GM12878 (cell line): Measurements from ENCODE around the gene ARL5C. TPM values are rescaled to one million over a fixed set of nuclear protein-coding genes. Genes with fewer than 3 reads are reported as not detected.

Source experiments
- ATAC-seq: fragments of 200-7000 bp; cut with Tn5 transposase; 3 replicates; pipeline ENCODE4 v1.9.1; 2020; ENCODE audit warnings: mild to moderate bottlenecking, moderate library complexity
- BruUV-seq: library from RNA; stranded (reverse); fragments of 400-500 nt; replicated peaks from 2 replicates; lab custom pipeline; 2021; lab: Mats Ljungman, UMichigan
- CTCF ChIA-PET: fragments of 300-600 bp; sonication (Branson Sonifier 250); formaldehyde crosslinking; extraction: SDS; loops from one replicate; lab custom pipeline; 2021; ENCODE audit warnings: inconsistent platforms; lab: Yijun Ruan, JAX
- POLR2A ChIA-PET: fragments of 350-600 bp; formaldehyde crosslinking; extraction: SDS; loops from one replicate; lab custom pipeline; 2021; ENCODE audit warnings: inconsistent platforms; lab: Charles Lee
- RAD21 ChIA-PET: fragments of 300-600 bp; sonication (Branson Sonifier 250); formaldehyde crosslinking; loops from one replicate; lab custom pipeline; 2023; ENCODE audit warnings: antibody characterized with exemption; ENCODE audit not compliant: unreplicated experiment; lab: Charles Lee
- SMC1A ChIA-PET: fragments of 300-600 bp; sonication (Branson Sonifier 250); formaldehyde crosslinking; loops from one replicate; lab custom pipeline; 2023; ENCODE audit not compliant: unreplicated experiment, uncharacterized antibody; lab: Charles Lee
- DNase-seq: peaks from one replicate; pipeline ENCODE4 v3.0.0-alpha.2; 2011; ENCODE audit warnings: low read depth, low spot score
- FAIRE-seq: peaks from 3 replicates; lab custom pipeline; 2011; peaks lifted over from hg19 to GRCh38; lab: Jason Lieb, UNC
- H2AFZ ChIP-seq: 2 replicates; pipeline ENCODE4 v1.6.0; 2011; ENCODE audit warnings: low read depth, low read length, control low read depth; ENCODE audit not compliant: control insufficient read depth
- H3K27ac ChIP-seq: 2 replicates; pipeline ENCODE4 v1.5.1; 2011; ENCODE audit warnings: control low read depth; ENCODE audit not compliant: control insufficient read depth, insufficient read depth
- H3K27me3 ChIP-seq, 2 experiments: replicated peaks in 1 of 2; 2 replicates each; pipeline versions ENCODE4 v1.6.0 to v1.6.1; 2011; ENCODE audit warnings: low read length in 1 of 2; ENCODE audit not compliant: control insufficient read depth in 2 of 2, insufficient read depth in 2 of 2
- H3K36me3 ChIP-seq, 2 experiments: 2 replicates each; pipeline ENCODE4 v1.5.1; 2011; ENCODE audit warnings: low read length in 1 of 2; ENCODE audit not compliant: control insufficient read depth in 2 of 2, insufficient read depth in 2 of 2
- H3K4me1 ChIP-seq: 2 replicates; pipeline ENCODE4 v1.6.1; 2011; ENCODE audit warnings: mild to moderate bottlenecking, low read length, moderate library complexity, mixed read lengths; ENCODE audit not compliant: control insufficient read depth, insufficient read depth
- H3K4me2 ChIP-seq: 2 replicates; pipeline ENCODE4 v1.6.0; 2011; ENCODE audit warnings: control low read depth; ENCODE audit not compliant: control insufficient read depth, insufficient read depth
- H3K4me3 ChIP-seq: fragments of 200-600 bp; sonication (generic); 2 replicates; pipeline ENCODE4 v1.5.1; 2016
- H3K79me2 ChIP-seq: 2 replicates; pipeline ENCODE4 v1.6.0; 2011; ENCODE audit warnings: low read length; ENCODE audit not compliant: control insufficient read depth, insufficient read depth
- H3K9ac ChIP-seq: 2 replicates; pipeline ENCODE4 v1.8.0; 2011; ENCODE audit warnings: low read length, control low read depth, mixed read lengths; ENCODE audit not compliant: control insufficient read depth, insufficient read depth
- H3K9me3 ChIP-seq: replicated peaks from 3 replicates; pipeline ENCODE4 v1.5.1; 2011; ENCODE audit warnings: mild to moderate bottlenecking, low read length; ENCODE audit not compliant: control insufficient read depth, insufficient read depth
- H4K20me1 ChIP-seq: 2 replicates; pipeline ENCODE4 v1.6.0; 2011; ENCODE audit not compliant: control insufficient read depth, insufficient read depth
- WGBS: methylation state at CpG from one replicate; pipeline ENCODE4 v1.1.6; 2016; ENCODE audit warnings: low lambda C conversion rate; ENCODE audit not compliant: insufficient replicate concordance, insufficient coverage; ENCODE audit errors: missing lambda C conversion rate; 5-methylcytosine and 5-hydroxymethylcytosine counted together
- in situ Hi-C: fragments of 300-500 bp; cut with MboI; formaldehyde crosslinking; loops from 9 replicates; pipeline ENCODE4 v1.14.3; 2018; ENCODE audit warnings: mixed read lengths
- intact Hi-C: fragments of 100-400 bp; cut with micrococcal nuclease; formaldehyde crosslinking; loops from one replicate; pipeline ENCODE4 v1.14.2; 2022; ENCODE audit not compliant: unreplicated experiment
- polyA plus RNA-seq, 11 experiments: library from polyadenylated mRNA; depleted of rRNA in 4 of 11; unstranded in 6 of 11; stranded (reverse) in 5 of 11; fragments of >200 nt; fragmentation: Nextera tagmentation in 4 of 11; fragmentation: Illumina TruSeq in 1 of 11; extraction: Ambion mirVana in 4 of 11; extraction: Trizol in 1 of 11; gene quantifications; 1 replicate in 1 of 11; 2 replicates in 10 of 11; pipeline versions ENCODE4 v1.2.1 to v1.2.3, GENCODE V29; 2011 to 2016; ENCODE audit warnings: inconsistent platforms in 2 of 11, missing spikeins in 2 of 11, low read depth in 1 of 11
- total RNA-seq, 4 experiments: library from RNA; depleted of rRNA in 3 of 4; stranded (reverse); fragments of >200 nt in 3 of 4; fragmentation: Illumina TruSeq in 1 of 4; extraction: Trizol in 1 of 4; gene quantifications; 2 replicates each; pipeline versions ENCODE4 v1.2.1 to v1.2.3, GENCODE V29; 2013 to 2021
- TF ChIP-seq, protein P1 (sequence below): fragments of 450-650 bp; IDR thresholded peaks from 2 replicates; pipeline ENCODE4 v1.6.1; 2017; ENCODE audit warnings: mild to moderate bottlenecking, moderate library complexity
- TF ChIP-seq, protein P2 (sequence below): fragments of 450-650 bp; IDR thresholded peaks from 2 replicates; pipeline ENCODE4 v1.6.1; 2018; ENCODE audit warnings: borderline replicate concordance, mild to moderate bottlenecking; ENCODE audit not compliant: partially characterized antibody

ARL5C gene
- total and polyA plus RNA-seq, 10 of the 15 experiments (the other 5 are each of a cell fraction or from before 2014, with no cell fraction given), result not detected

DNA sequence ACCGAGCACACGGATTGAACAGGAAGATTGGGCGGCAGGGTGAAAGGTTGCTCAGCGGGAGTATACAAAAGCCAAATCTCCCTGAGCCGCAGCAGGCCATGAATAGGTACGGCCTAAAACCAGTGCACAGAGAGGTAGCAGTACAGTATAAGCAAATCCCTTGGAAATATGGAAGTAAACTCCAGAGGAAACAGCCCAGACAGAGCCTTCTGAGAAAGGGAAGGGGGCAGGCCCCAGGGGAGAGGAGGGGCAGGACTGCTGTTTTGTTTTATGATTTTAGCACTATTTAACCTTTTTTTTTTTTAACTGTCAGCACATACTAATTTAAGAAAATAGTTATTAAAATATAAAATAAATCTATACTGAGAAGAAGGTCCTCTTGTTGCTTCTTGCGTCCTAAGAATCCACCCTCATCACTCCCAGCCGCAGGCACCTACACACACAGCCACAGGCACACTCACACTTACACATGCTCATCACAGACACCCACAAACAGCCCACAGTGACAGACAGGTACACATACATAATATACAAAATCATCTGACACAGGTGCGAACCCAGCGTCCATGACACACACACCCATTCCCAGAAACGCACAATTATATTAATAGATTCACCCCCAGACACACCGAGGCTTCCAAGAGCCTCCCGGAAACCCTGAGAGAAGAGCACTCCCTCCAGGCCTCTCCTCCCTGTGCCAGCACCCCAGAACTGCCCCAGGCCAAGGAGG lies 27.4 kb downstream of the ARL5C start:
- FAIRE-seq, result no peak

More for the DNA sequence above, 27.4 kb downstream of the ARL5C start:
- H2AFZ ChIP-seq, result no peak overlapping the region
- ChIA-PET CTCF (no interaction called here), POLR2A (no interaction called here), RAD21 (interaction anchor here (0.8 kb wide), 1 partner anchor 156 kb away, joined by 3 read pairs; no protein-coding TSS in a partner anchor), SMC1A (no interaction called here)
- 72% methylated on average over 13 of the region's 13 CpGs for WGBS
- no peaks in the 10 kb centered on the region for H3K9me3 ChIP-seq
- no peaks in the 10 kb centered on the region for H3K27me3 ChIP-seq
- no peak overlapping the region for H3K9ac ChIP-seq
- H4K20me1 ChIP-seq, result no peaks in the 10 kb centered on the region
- H3K27ac ChIP-seq, result no peak overlapping the region
- TF ChIP-seq, protein P1, sequence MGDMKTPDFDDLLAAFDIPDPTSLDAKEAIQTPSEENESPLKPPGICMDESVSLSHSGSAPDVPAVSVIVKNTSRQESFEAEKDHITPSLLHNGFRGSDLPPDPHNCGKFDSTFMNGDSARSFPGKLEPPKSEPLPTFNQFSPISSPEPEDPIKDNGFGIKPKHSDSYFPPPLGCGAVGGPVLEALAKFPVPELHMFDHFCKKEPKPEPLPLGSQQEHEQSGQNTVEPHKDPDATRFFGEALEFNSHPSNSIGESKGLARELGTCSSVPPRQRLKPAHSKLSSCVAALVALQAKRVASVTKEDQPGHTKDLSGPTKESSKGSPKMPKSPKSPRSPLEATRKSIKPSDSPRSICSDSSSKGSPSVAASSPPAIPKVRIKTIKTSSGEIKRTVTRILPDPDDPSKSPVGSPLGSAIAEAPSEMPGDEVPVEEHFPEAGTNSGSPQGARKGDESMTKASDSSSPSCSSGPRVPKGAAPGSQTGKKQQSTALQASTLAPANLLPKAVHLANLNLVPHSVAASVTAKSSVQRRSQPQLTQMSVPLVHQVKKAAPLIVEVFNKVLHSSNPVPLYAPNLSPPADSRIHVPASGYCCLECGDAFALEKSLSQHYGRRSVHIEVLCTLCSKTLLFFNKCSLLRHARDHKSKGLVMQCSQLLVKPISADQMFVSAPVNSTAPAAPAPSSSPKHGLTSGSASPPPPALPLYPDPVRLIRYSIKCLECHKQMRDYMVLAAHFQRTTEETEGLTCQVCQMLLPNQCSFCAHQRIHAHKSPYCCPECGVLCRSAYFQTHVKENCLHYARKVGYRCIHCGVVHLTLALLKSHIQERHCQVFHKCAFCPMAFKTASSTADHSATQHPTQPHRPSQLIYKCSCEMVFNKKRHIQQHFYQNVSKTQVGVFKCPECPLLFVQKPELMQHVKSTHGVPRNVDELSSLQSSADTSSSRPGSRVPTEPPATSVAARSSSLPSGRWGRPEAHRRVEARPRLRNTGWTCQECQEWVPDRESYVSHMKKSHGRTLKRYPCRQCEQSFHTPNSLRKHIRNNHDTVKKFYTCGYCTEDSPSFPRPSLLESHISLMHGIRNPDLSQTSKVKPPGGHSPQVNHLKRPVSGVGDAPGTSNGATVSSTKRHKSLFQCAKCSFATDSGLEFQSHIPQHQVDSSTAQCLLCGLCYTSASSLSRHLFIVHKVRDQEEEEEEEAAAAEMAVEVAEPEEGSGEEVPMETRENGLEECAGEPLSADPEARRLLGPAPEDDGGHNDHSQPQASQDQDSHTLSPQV, result no peak
- TF ChIP-seq, protein P2, sequence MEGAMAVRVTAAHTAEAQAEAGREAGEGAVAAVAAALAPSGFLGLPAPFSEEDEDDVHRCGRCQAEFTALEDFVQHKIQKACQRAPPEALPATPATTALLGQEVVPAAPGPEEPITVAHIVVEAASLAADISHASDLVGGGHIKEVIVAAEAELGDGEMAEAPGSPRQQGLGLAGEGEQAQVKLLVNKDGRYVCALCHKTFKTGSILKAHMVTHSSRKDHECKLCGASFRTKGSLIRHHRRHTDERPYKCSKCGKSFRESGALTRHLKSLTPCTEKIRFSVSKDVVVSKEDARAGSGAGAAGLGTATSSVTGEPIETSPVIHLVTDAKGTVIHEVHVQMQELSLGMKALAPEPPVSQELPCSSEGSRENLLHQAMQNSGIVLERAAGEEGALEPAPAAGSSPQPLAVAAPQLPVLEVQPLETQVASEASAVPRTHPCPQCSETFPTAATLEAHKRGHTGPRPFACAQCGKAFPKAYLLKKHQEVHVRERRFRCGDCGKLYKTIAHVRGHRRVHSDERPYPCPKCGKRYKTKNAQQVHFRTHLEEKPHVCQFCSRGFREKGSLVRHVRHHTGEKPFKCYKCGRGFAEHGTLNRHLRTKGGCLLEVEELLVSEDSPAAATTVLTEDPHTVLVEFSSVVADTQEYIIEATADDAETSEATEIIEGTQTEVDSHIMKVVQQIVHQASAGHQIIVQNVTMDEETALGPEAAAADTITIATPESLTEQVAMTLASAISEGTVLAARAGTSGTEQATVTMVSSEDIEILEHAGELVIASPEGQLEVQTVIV, result no peak
- H3K4me2 ChIP-seq, result no peak overlapping the region
- no peaks in the 10 kb centered on the region for H3K79me2 ChIP-seq
- no peak overlapping the region for H3K4me3 ChIP-seq
- H3K36me3 ChIP-seq, result no peaks in the 10 kb centered on the region
- BruUV-seq, result no TSS peak
- H3K4me1 ChIP-seq, result no peaks in the 10 kb centered on the region
- ATAC-seq (no peak), DNase-seq (no peak)
- intact Hi-C loops, result no loop called here
- in situ Hi-C loops, result no loop called here
